Measurements from ENCODE around the gene IRAK1BP1.

GRCh38 chr6:78844899-78845298 is 22.5 kb upstream of the IRAK1BP1 start:
- TF ChIP-seq CTCF (IDR thresholded peaks at IDR 0.05; ENCODE audit: insufficient read depth, low read length, poor library complexity, severe bottlenecking) (no peak), EZH2phosphoT487 (conservative IDR thresholded peaks at IDR 0.05; ENCODE audit: low read length) (no peak)

All from SU-DHL-6 (cell line).